Tibial nerve (tissue), 3 donors: ENCODE measurements around the gene WWTR1.

Experiments used
- CTCF ChIP-seq, 5 experiments: fragments of 200-600 bp in 3 of 5; fragments of 450-650 bp in 2 of 5; sonication (generic) in 3 of 5; IDR thresholded peaks; one replicate each; pipeline ENCODE4 v1.5.1; 2016 to 2019; ENCODE audit warnings: antibody characterized with exemption in 5 of 5, mild to moderate bottlenecking in 3 of 5, moderate library complexity in 2 of 5
- POLR2A ChIP-seq, 2 donors: fragments of 450-650 bp; IDR thresholded peaks; one replicate each; pipeline ENCODE4 v1.6.1; 2017; ENCODE audit warnings: antibody characterized with exemption in 2 of 2, mild to moderate bottlenecking in 2 of 2, moderate library complexity in 2 of 2

- TF ChIP-seq CTCF (IDR thresholded peaks at IDR 0.05) = no peak
- TF ChIP-seq POLR2A (IDR thresholded peaks at IDR 0.05) = no peak
These were observed 9.3 kb downstream of the WWTR1 start for GRCh38 chr3:149648525-149648924.
